Lung microvascular endothelial cell (primary cell): ENCODE data around the gene SLC22A1. TPM values are rescaled to one million over a fixed set of nuclear protein-coding genes. Genes with fewer than 3 reads are reported as not detected.
"Not testable (repeated sequence)": the region's sequence is repeated elsewhere in the genome, so short reads cannot be mapped to it uniquely, and the experiment has no call there.

ENCODE experiments used
- DNase-seq, 2 donors: peaks; one replicate each; pipeline versions ENCODE4 v3.0.0 to v3.0.0-alpha.2; 2010; ENCODE audit warnings: low read depth in 2 of 2
- total RNA-seq: library from RNA; depleted of rRNA; stranded (reverse); fragments of >200 nt; gene quantifications from 2 replicates; pipeline ENCODE4 v1.2.1, GENCODE V29; 2014

SLC22A1 gene
- total RNA-seq, 1 donor from 2014 or later = not detected

- no peak for DNase-seq
Observed at GRCh38 chr6:160121981-160122380, 366 bp downstream of the SLC22A1 start.

GRCh38 chr6:160122744-160123143 is 1.1 kb downstream of the SLC22A1 start:
- no peak for DNase-seq

- no peak for DNase-seq
Observed at GRCh38 chr6:160124007-160124406, 2.4 kb downstream of the SLC22A1 start.

- no peak for DNase-seq
Observed at GRCh38 chr6:160124605-160125004, 3.0 kb downstream of the SLC22A1 start.

GRCh38 chr6:160125105-160125504 is 3.5 kb downstream of the SLC22A1 start:
- not testable (repeated sequence) for DNase-seq

- no peak for DNase-seq
Observed at GRCh38 chr6:160127270-160128124, 5.9 kb downstream of the SLC22A1 start.

GRCh38 chr6:160128125-160128683 is 6.6 kb downstream of the SLC22A1 start:
- no peak for DNase-seq

- no peak for DNase-seq
Observed at GRCh38 chr6:160128879-160129516, 7.4 kb downstream of the SLC22A1 start.

GRCh38 chr6:160129881-160130615 is 8.4 kb downstream of the SLC22A1 start:
- no peak for DNase-seq

- no peak for DNase-seq
Observed at GRCh38 chr6:160130729-160131484, 9.3 kb downstream of the SLC22A1 start.

GRCh38 chr6:160131636-160132296 is 10.2 kb downstream of the SLC22A1 start:
- no peak for DNase-seq

GRCh38 chr6:160132297-160132637 is 10.7 kb downstream of the SLC22A1 start:
- DNase-seq = no peak

GRCh38 chr6:160132776-160133338 is 11.2 kb downstream of the SLC22A1 start:
- DNase-seq = no peak

GRCh38 chr6:160133441-160134336 is 12.1 kb downstream of the SLC22A1 start:
- no peak for DNase-seq

GRCh38 chr6:160134337-160134751 is 12.7 kb downstream of the SLC22A1 start:
- DNase-seq = not testable (repeated sequence)

GRCh38 chr6:160134779-160135547 is 13.3 kb downstream of the SLC22A1 start:
- DNase-seq = no peak

GRCh38 chr6:160135907-160136655 is 14.5 kb downstream of the SLC22A1 start:
- DNase-seq = no peak
